ENCODE results near the gene C1QL2. TPM values are rescaled to one million over a fixed set of nuclear protein-coding genes. Genes with fewer than 3 reads are reported as not detected.

The C1QL2 gene
- polyA plus RNA-seq, 1 donor from 2014 or later = not detected

- Histone ChIP-seq H3K9me2 (ENCODE audit: insufficient read depth, low read length) (no peaks in the 10 kb centered on the region), H3K4me3 (ENCODE audit: low read length) (no peak overlapping the region), H3K27ac (ENCODE audit: low read length) (no peak overlapping the region), H3K79me2 (replicated peaks; ENCODE audit: insufficient read depth, low read length) (no peaks in the 10 kb centered on the region), H3K9ac (ENCODE audit: low read length) (no peak overlapping the region), H2AFZ (ENCODE audit: low read depth, low read length) (no peak overlapping the region), H4K20me1 (ENCODE audit: insufficient read depth) (no peaks in the 10 kb centered on the region), H3K27me3 (ENCODE audit: insufficient read depth, low read depth, low read length) (peaks cover 22% of the 10 kb centered on the region), H3K36me3 (ENCODE audit: insufficient read depth, low read length) (no peaks in the 10 kb centered on the region), H3K4me2 (ENCODE audit: low read length) (no peak overlapping the region), H3F3A (ENCODE audit: insufficient read depth, low read length, poor library complexity, severe bottlenecking) (no peaks in the 10 kb centered on the region), H3K9me3 (ENCODE audit: low read length) (peaks cover 5% of the 10 kb centered on the region)
- TF ChIP-seq RAD21 (conservative IDR thresholded peaks at IDR 0.05) (no peak), EZH2 (IDR thresholded peaks at IDR 0.05; ENCODE audit: borderline replicate concordance, insufficient read depth, low read length, poor library complexity, severe bottlenecking) (no peak), CTCF (IDR thresholded peaks at IDR 0.05; ENCODE audit: poor library complexity, severe bottlenecking) (no peak), MXI1 (conservative IDR thresholded peaks at IDR 0.05; ENCODE audit: poor library complexity, severe bottlenecking) (no peak), EP300 (conservative IDR thresholded peaks at IDR 0.05; ENCODE audit: poor library complexity, severe bottlenecking) (no peak), TAF1 (IDR thresholded peaks at IDR 0.05; ENCODE audit: low read depth) (no peak), REST (IDR thresholded peaks at IDR 0.05; ENCODE audit: borderline replicate concordance) (no peak)
Observed at GRCh38 chr2:119134775-119135174, 23.8 kb downstream of the C1QL2 start.

GRCh38 chr2:119126650-119127049 lies 31.9 kb downstream of the C1QL2 start:
- H3K4me2 ChIP-seq (ENCODE audit: low read length) = no peak overlapping the region

More at GRCh38 chr2:119126650-119127049, 31.9 kb downstream of the C1QL2 start:
- no peaks in the 10 kb centered on the region for H3K79me2 ChIP-seq (replicated peaks; ENCODE audit: insufficient read depth, low read length)
- TF ChIP-seq MXI1 (conservative IDR thresholded peaks at IDR 0.05; ENCODE audit: poor library complexity, severe bottlenecking) (no peak), REST (IDR thresholded peaks at IDR 0.05; ENCODE audit: borderline replicate concordance) (no peak), SMC3 (conservative IDR thresholded peaks at IDR 0.05; ENCODE audit: poor library complexity) (no peak), EZH2 (IDR thresholded peaks at IDR 0.05; ENCODE audit: borderline replicate concordance, insufficient read depth, low read length, poor library complexity, severe bottlenecking) (no peak), EP300 (conservative IDR thresholded peaks at IDR 0.05; ENCODE audit: poor library complexity, severe bottlenecking) (no peak), CTCF (IDR thresholded peaks at IDR 0.05; ENCODE audit: poor library complexity, severe bottlenecking) (no peak), RAD21 (conservative IDR thresholded peaks at IDR 0.05) (no peak), TAF1 (IDR thresholded peaks at IDR 0.05; ENCODE audit: low read depth) (no peak), POLR2AphosphoS5 (IDR thresholded peaks at IDR 0.05) (no peak)
- H3K9me3 ChIP-seq (ENCODE audit: low read length) = no peaks in the 10 kb centered on the region
- peaks cover 58% of the 10 kb centered on the region for H3K27me3 ChIP-seq (ENCODE audit: insufficient read depth, low read depth, low read length)
- no peaks in the 10 kb centered on the region for H3K9me2 ChIP-seq (ENCODE audit: insufficient read depth, low read length)
- H3K4me3 ChIP-seq (ENCODE audit: low read length) = no peak overlapping the region
- H2AFZ ChIP-seq (ENCODE audit: low read depth, low read length) = no peak overlapping the region
- no peaks in the 10 kb centered on the region for H3F3A ChIP-seq (ENCODE audit: insufficient read depth, low read length, poor library complexity, severe bottlenecking)
- H3K27ac ChIP-seq (ENCODE audit: low read length) = no peak overlapping the region
- no peaks in the 10 kb centered on the region for H3K36me3 ChIP-seq (ENCODE audit: insufficient read depth, low read length)
- H4K20me1 ChIP-seq (ENCODE audit: insufficient read depth) = no peaks in the 10 kb centered on the region
- no peak overlapping the region for H3K9ac ChIP-seq (ENCODE audit: low read length)
